Stomach (tissue), 9 donors: Measurements from ENCODE around the gene JAK2. TPM values are rescaled to one million over a fixed set of nuclear protein-coding genes. Genes with fewer than 3 reads are reported as not detected.
A peak's percentile ranks its signal among the peaks of the same experiment; 100 is the strongest.

Experiments used
- DNase-seq, 2 donors: peaks; one replicate each; pipeline versions ENCODE4 v3.0.0 to v3.0.0-alpha.2; 2013 to 2019
- H3K27ac ChIP-seq, 5 donors: fragments of 200-600 bp in 4 of 5; sonication (generic) in 4 of 5; one replicate each; pipeline ENCODE4 v1.5.1; 2013 to 2019; ENCODE audit warnings: mild to moderate bottlenecking in 1 of 5, moderate library complexity in 1 of 5
- H3K27me3 ChIP-seq, 3 donors: fragments of 200-600 bp; sonication (generic); one replicate each; pipeline ENCODE4 v1.5.1; 2017 to 2019; ENCODE audit warnings: mixed run types in 1 of 3
- H3K36me3 ChIP-seq, 4 donors: fragments of 200-600 bp; sonication (generic); 1 replicate in 3 of 4; 2 replicates in 1 of 4; pipeline ENCODE4 v1.5.1; 2016 to 2019
- H3K4me1 ChIP-seq, 4 donors: fragments of 200-600 bp; sonication (generic); one replicate each; pipeline ENCODE4 v1.5.1; 2016 to 2019
- H3K4me3 ChIP-seq, 4 donors: fragments of 200-600 bp; sonication (generic) in 3 of 4; one replicate each; pipeline ENCODE4 v1.5.1; 2016 to 2019; ENCODE audit warnings: mild to moderate bottlenecking in 1 of 4
- H3K9me3 ChIP-seq, 4 donors: fragments of 200-600 bp; sonication (generic); one replicate each; pipeline ENCODE4 v1.5.1; 2016 to 2019
- EP300 ChIP-seq: sonication (generic); formaldehyde crosslinking; IDR thresholded peaks from one replicate; pipeline ENCODE4 v1.6.1; 2017; ENCODE audit warnings: antibody characterized with exemption
- POLR2A ChIP-seq, 4 donors: fragments of 450-650 bp; IDR thresholded peaks; one replicate each; pipeline ENCODE4 v1.6.1; 2016; ENCODE audit warnings: antibody characterized with exemption in 4 of 4, control low read depth in 2 of 4, mild to moderate bottlenecking in 1 of 4, moderate library complexity in 1 of 4
- POLR2AphosphoS5 ChIP-seq, 3 donors: sonication (generic); formaldehyde crosslinking; IDR thresholded peaks; one replicate each; pipeline ENCODE4 v1.6.1; 2016; ENCODE audit warnings: antibody characterized with exemption in 3 of 3
- WGBS, 5 donors: extraction: QIAGEN DNeasy Blood & Tissue Kit in 3 of 5; methylation state at CpG; one replicate each; pipeline versions ENCODE4 v1.1.5 to v1.1.7; 2013 to 2018; 5-methylcytosine and 5-hydroxymethylcytosine counted together
- intact Hi-C: fragments of 100-400 bp; cut with DNase I; formaldehyde crosslinking; loops from one replicate; pipeline ENCODE4 v1.15.1; 2023; ENCODE audit warnings: low total_unique reads
- polyA plus RNA-seq, 3 donors: library from polyadenylated mRNA; stranded (reverse); fragments of 200-250 nt; gene quantifications; one replicate each; pipeline ENCODE4 v1.2.3, GENCODE V29; 2013
- total RNA-seq, 5 donors: library from RNA; depleted of rRNA; stranded (reverse); fragments of >200 nt; gene quantifications; one replicate each; pipeline versions ENCODE4 v1.1.0 to v1.2.3, GENCODE V29; 2014 to 2016
- TF ChIP-seq, protein P1 (sequence below), 7 experiments: fragments of 450-650 bp in 4 of 7; fragments of 200-600 bp in 3 of 7; sonication (generic) in 3 of 7; IDR thresholded peaks; one replicate each; pipeline ENCODE4 v1.5.1; 2016 to 2019; ENCODE audit warnings: antibody characterized with exemption in 7 of 7, control low read depth in 2 of 7, mild to moderate bottlenecking in 1 of 7
- donor health status: healthy with polysubstance abuse.
- donor health status: Bipolar disorder and iron deficiency.
- donor health status: healthy.

Gene JAK2
- total and polyA plus RNA-seq, 8 donors: 3.9 to 58.6 (median 26.0) TPM

DNA sequence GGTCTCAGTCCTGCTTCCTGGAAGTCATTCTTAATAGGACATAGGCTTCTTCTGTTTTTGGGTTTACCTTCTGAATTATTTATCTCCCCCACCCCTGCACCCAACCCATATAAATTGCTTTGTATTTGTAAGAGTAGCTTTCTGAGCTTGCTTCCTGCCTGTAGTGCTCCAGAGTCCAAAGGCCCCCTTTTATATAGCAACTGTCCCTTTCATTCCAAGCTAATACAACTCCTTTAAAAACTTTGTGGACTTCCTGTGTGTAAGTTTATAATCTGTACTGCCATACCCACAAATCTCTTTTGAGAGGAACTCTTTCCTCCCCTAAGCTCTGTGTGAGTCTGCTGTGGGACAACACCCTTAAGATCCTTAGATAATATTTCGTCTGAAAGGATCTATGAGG is 7.8 kb downstream of the JAK2 start:
- no peak overlapping the region for H3K4me3 ChIP-seq

DNA sequence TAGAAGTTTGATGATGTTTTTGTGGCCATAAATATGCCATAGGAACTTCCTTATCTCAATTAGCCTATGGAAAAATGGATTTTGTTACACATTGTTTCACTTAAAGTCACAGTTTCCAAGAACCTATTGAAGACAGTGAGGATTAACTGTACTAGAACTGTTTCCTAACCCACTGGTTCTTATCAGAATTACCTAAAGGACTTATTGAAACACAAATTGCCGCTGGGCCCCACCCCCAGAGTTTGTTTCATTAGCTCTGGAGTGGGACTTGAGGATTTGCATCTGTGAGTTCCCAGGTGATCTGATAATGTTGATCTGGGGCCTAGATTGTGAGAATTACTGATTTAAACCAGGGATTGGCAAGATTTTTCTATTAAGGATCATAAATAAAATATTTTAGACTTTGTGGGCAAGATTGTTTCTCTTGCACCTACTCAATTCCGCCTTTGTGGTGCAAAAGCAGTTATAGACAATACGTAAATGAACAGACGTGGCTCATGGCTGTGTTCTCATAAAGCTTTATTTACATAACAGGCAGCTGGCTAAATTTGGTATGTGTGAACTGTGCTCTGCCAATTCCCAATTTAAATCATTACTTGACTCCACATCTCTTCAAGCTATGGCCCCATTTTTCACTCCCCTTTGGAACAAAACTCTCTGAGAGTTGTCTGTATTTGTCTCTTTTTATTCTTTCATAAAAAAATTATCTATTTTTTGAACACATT is 9.3 kb downstream of the JAK2 start:
- no peaks in the 10 kb centered on the region for H3K27me3 ChIP-seq
- peaks cover 0 to 43% (median 32%) of the 10 kb centered on the region in 4 donors for H3K36me3 ChIP-seq
- intact Hi-C loops: no loop called here
- H3K4me1 ChIP-seq: peaks cover 14 to 48% (median 34%) of the 10 kb centered on the region in 4 donors
- H3K9me3 ChIP-seq: peaks cover 0 to 5% (median 0%) of the 10 kb centered on the region in 4 donors
- no peak for DNase-seq
- 47 to 62% (median 58%) methylated on average over 4 of the region's 4 CpGs for WGBS, 5 donors
- peak overlapping the region in 2 of 5 donors; percentile 11 to 36 for H3K27ac ChIP-seq
- TF ChIP-seq EP300: no peak
- H3K4me3 ChIP-seq: no peak overlapping the region

More for the DNA sequence above, 7.8 kb downstream of the JAK2 start:
- WGBS, 5 donors: 83 to 96% (median 90%) methylated on average over 1 of the region's 1 CpG
- Histone ChIP-seq H3K27ac (no peak overlapping the region), H3K4me1 (peaks cover 27 to 63% (median 49%) of the 10 kb centered on the region in 4 donors), H3K27me3 (no peaks in the 10 kb centered on the region), H3K9me3 (peaks cover 0 to 5% (median 0%) of the 10 kb centered on the region in 4 donors), H3K36me3 (peaks cover 0 to 43% (median 24%) of the 10 kb centered on the region in 4 donors)
- intact Hi-C loops: no loop called here
- TF ChIP-seq EP300 (no peak), POLR2AphosphoS5 (IDR thresholded peaks at IDR 0.05) (no peak), POLR2A (IDR thresholded peaks at IDR 0.05) (no peak)
- TF ChIP-seq, protein P1, sequence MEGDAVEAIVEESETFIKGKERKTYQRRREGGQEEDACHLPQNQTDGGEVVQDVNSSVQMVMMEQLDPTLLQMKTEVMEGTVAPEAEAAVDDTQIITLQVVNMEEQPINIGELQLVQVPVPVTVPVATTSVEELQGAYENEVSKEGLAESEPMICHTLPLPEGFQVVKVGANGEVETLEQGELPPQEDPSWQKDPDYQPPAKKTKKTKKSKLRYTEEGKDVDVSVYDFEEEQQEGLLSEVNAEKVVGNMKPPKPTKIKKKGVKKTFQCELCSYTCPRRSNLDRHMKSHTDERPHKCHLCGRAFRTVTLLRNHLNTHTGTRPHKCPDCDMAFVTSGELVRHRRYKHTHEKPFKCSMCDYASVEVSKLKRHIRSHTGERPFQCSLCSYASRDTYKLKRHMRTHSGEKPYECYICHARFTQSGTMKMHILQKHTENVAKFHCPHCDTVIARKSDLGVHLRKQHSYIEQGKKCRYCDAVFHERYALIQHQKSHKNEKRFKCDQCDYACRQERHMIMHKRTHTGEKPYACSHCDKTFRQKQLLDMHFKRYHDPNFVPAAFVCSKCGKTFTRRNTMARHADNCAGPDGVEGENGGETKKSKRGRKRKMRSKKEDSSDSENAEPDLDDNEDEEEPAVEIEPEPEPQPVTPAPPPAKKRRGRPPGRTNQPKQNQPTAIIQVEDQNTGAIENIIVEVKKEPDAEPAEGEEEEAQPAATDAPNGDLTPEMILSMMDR (IDR thresholded peaks at IDR 0.05): no peak
- DNase-seq: no peak

DNA sequence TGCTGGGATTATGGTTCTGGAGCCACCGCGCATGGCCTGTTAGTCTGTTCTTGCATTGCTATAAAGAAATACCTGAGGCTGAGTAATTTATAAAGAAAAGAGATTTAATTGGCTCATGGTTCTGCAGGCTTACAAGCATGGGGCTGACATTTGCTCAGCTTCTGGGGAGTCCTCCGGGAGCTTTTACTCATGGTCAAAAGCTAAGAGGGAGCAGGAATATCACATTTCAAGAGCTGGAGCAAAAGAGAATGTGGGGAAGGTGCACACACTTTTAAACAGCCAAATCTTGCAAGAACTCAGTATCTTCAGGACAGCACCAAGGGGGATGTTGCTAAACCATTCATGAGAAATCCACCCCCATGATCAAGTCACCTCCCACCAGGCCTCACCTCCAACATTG is 12.1 kb downstream of the JAK2 start:
- Histone ChIP-seq H3K4me3 (no peak overlapping the region), H3K9me3 (peaks cover 0 to 5% (median 0%) of the 10 kb centered on the region in 4 donors), H3K36me3 (peaks cover 0 to 41% (median 32%) of the 10 kb centered on the region in 4 donors), H3K27me3 (no peaks in the 10 kb centered on the region), H3K27ac (no peak overlapping the region), H3K4me1 (peaks cover 7 to 30% (median 18%) of the 10 kb centered on the region in 4 donors)
- 76 to 97% (median 95%) methylated on average over 3 of the region's 3 CpGs for WGBS, 5 donors
- no peak for DNase-seq
- intact Hi-C loops: no loop called here
- TF ChIP-seq POLR2A (IDR thresholded peaks at IDR 0.05) (no peak), POLR2AphosphoS5 (IDR thresholded peaks at IDR 0.05) (no peak), EP300 (no peak)
- TF ChIP-seq, protein P1 (IDR thresholded peaks at IDR 0.05): no peak

DNA sequence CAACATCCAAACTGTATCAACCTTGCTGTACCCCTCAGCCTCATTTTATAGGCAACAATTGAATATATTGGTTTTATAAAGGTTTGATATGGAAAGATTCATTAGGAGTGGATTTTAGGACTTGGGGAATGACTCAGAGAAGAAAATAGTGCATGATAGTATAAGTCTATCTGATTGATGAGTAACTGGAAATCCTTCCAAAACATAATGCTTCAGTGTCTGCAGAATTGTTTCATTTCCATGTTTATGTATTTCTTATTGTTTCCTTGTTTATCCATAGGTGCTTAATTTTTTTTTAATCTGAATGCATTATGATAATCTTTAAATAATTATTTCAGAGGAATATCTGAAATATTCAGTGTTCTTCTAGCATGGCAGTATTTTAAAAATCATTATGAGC is 12.6 kb downstream of the JAK2 start:
- no peak overlapping the region for H3K4me3 ChIP-seq
- TF ChIP-seq POLR2AphosphoS5 (IDR thresholded peaks at IDR 0.05) (no peak), EP300 (no peak), POLR2A (IDR thresholded peaks at IDR 0.05) (no peak)
- TF ChIP-seq, protein P1 (IDR thresholded peaks at IDR 0.05): no peak
- no peaks in the 10 kb centered on the region for H3K27me3 ChIP-seq
- no peak for DNase-seq
- H3K27ac ChIP-seq: no peak overlapping the region
- H3K4me1 ChIP-seq: peaks cover 7 to 30% (median 18%) of the 10 kb centered on the region in 4 donors
- peaks cover 0 to 37% (median 28%) of the 10 kb centered on the region in 4 donors for H3K36me3 ChIP-seq
- intact Hi-C loops: no loop called here
- H3K9me3 ChIP-seq: peaks cover 0 to 4% (median 0%) of the 10 kb centered on the region in 4 donors

DNA sequence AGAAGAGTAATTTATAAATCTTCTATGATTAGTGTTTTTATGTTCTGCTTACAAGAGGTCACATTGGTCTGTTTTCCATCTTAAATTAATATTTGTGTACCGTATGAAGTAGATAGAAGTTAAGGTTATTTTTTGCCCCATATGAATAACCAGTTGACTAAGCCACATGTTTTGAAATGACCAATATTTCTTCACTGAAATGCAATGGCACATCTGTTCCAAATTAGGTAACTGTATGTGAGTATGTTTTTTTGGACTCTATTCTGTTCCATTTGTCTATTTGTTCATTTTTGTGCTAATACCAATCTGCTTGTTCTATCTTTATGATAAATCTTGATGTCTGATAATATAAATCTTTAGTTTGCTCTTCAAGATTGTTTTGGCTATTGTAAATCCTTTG is 17.7 kb downstream of the JAK2 start:
- no peaks in the 10 kb centered on the region for H3K27me3 ChIP-seq
- H3K9me3 ChIP-seq: peaks cover 0 to 9% (median 0%) of the 10 kb centered on the region in 4 donors
- 36 to 81% (median 44%) methylated on average over 1 of the region's 1 CpG for WGBS, 5 donors
- peaks cover 0 to under 1% (median 0%) of the 10 kb centered on the region in 4 donors for H3K4me1 ChIP-seq
- H3K4me3 ChIP-seq: no peak overlapping the region
- intact Hi-C loops: no loop called here
- no peak overlapping the region for H3K27ac ChIP-seq
- TF ChIP-seq, protein P1 (IDR thresholded peaks at IDR 0.05): no peak
- TF ChIP-seq POLR2A (IDR thresholded peaks at IDR 0.05): no peak
- no peak for TF ChIP-seq EP300
- TF ChIP-seq POLR2AphosphoS5 (IDR thresholded peaks at IDR 0.05): no peak
- H3K36me3 ChIP-seq: peaks cover 0 to 25% (median 14%) of the 10 kb centered on the region in 4 donors
- DNase-seq: no peak
